HG03159 (cell line): Measurements from ENCODE around the gene SLC1A2.

Experiments
- ATAC-seq: cut with Tn5 transposase; IDR thresholded peaks from one replicate; pipeline ENCODE4 v1.9.1; 2021; ENCODE audit warnings: mild to moderate bottlenecking, moderate library complexity; ENCODE audit not compliant: unreplicated experiment

Gene SLC1A2

GRCh38 chr11:35248558-35249323 lies 170.6 kb downstream of the SLC1A2 start:
- no peak for ATAC-seq

- no peak for ATAC-seq
Measured at GRCh38 chr11:35247863-35248262, 171.5 kb downstream of the SLC1A2 start.

DNA sequence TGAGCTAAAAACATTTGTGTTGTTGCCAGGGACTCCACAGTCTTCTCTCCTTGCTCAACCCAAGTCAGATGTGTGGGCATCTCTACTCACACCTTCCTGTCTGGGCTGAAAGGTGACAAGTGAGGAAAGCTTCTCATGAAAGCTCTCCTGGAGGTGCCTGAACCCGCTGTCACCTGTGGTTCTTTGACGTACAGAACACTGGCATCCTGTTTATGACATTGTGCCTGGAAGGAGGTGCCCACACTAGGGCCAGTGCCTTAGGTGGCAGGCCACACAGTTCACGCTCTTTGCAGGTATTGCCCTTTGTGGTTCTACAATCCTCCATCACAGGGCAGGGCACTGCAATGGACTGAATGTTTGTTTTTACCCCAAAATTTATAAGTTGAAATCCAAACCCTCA lies 171.9 kb downstream of the SLC1A2 start:
- no peak for ATAC-seq

DNA sequence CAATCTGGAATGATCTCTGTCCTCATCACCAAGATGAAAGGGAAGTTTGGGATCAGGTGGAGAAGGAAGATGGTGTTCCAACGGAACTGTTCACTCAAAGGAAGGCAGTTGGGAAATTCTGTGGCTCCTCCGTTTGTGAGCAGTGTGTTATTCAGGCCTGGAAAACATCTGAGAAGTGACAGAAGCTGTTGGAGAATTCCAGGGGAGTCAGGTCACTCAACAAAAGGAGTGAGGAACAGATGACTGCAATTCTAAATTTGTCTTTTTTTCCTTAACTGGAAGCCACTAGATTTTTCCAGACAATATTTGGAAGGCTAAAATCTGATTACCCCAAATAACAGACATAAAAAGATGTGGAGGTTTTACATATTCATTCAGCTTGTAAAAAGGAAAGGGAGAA lies 172.6 kb downstream of the SLC1A2 start:
- no peak for ATAC-seq

DNA sequence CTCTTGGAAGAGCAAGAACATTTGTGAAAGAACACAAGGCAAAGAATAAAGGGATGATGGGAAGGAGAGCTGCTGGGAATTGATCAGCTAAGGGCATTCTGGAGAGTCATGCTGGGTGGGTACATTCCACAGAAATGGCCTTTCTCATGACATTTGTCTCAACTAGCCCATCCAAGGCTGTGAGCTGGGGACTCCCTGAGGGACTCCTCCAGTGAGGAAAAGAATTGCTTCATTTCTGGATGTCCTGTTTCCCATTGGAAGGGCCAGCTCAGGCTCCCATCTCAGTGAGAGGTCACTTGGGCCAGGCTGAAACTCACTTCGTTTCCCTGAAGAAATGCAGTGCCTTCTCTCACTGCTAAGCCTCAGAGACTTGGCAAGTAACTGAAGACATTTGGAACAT lies 173.6 kb downstream of the SLC1A2 start:
- ATAC-seq: no peak

DNA sequence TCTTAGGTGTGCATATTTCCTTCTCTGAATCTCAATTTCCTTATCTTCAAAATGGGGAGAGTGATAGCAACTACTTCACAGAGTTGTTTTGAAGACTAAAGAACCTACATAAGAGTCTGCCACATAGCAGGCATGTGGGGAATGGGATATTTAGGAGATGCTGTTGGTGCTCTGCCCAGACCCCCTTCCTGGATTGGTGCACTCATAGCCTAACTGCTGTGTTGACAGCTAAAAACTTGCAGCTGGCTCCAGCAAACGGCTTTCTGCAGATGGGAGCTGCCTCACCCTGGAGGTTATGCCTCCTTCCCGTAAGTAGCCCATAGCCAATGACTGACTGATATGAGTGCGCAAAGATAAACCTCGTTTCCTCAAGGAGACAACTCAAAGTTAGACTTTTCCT lies 174.3 kb downstream of the SLC1A2 start:
- ATAC-seq: no peak

GRCh38 chr11:35243774-35244173 lies 175.6 kb downstream of the SLC1A2 start:
- no peak for ATAC-seq

DNA sequence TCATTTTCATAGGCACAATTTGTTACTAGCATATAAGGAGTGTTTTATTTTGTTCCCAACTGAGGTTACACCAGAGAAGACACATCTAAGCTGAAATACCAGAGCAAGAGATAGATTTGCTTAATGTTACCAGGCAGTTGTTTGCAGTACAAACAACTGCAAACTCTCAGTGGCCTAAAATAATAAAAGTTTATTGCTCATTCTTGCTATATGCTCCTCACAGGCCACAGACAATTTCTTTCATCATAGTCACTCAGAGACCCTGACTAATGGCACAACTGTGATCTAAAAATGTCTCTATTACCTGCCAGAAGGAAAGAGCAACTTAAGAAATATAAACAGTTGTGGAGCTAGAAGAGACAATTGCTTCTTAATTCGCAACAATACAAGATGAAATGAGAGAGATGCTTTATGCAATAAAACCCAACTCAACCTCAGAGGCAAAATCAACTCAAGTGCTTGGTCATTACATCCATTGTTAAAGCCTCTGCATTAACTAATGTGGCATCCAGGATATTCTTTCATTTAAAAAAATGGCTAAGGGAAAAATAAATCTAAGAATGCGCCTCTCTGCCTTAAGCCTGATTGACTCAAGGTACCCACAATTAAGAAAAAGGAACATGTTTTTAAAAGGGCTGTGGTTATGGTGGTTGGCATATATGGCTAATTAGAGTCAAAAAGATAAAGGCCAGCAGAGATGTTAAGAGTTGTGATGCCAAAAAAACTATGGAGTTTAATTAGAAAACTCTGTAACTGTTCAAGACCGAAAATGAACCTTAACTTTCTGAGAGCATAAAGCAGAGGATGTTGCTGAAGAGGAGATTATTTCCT lies 176.7 kb downstream of the SLC1A2 start:
- ATAC-seq: no peak

- ATAC-seq: no peak
Measured at GRCh38 chr11:35241531-35241930, 177.8 kb downstream of the SLC1A2 start.

GRCh38 chr11:35241083-35241482 lies 178.3 kb downstream of the SLC1A2 start:
- no peak for ATAC-seq

DNA sequence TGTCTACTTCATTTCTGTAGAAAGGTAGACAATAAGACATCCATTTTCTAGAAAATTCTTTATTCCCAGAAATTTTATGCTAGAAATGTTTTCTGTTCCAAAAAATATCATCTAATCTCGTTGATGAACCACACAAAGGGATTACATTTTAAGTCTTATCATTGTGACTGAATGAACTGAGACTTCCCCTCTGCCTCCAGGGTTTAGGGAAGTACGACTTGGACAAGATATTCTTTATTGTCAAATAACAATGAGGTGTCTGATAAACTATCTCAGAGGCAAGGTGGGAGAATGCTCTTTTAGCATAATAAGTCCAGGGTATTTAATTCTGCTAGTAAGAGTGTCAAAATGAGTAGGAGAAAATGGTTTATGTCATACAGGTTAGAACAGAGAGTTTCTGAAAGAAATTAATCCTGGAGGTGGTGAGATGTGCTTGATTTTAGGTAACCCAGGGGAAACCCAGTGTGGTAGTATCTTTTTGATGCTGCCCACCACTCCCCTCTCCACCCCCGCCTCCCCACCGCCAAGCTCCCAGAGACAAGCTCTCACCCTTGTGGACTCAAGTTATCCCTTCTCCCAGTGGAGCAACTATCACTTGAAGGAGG lies 179.8 kb downstream of the SLC1A2 start:
- no peak for ATAC-seq

DNA sequence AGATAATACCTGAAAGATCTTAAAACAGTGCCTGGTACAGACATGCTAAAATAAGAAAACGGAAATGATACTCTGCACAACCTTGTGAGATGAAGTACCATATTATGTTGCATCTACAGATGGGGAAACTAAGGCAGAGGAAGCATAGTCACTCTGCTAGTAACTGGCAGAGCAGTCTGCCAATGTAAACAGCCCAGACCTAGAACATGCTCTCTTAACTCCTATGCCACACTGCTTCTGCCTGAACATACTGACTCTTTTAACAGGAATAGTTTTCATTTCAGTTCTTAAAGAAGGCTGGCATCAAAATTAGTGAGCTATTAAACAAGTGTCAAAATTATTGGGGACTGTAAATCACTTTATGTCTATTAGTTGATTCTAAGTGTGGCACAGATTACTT lies 180.5 kb downstream of the SLC1A2 start:
- ATAC-seq: no peak

GRCh38 chr11:35237860-35238715 lies 181.3 kb downstream of the SLC1A2 start:
- no peak for ATAC-seq

DNA sequence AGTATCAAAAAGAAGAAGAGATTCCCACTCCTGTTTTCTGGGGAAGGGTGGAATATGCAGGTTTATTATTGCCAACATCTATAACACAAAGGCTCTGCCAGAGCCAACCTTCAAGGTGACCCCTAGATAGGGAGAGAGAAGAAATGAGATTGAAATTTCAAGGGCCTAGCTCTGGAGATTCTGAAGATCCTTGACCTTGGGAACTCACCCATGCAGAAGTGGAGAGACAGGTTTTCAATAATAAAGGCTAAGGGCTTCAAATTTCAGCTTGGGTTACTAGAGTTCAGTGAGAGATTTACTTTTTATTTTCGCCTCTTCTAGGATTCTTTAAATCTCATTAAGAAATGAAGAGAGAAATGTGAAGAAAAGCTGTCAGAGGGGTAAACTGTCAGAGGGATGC lies 182.0 kb downstream of the SLC1A2 start:
- no peak for ATAC-seq

GRCh38 chr11:35236667-35237003 lies 182.7 kb downstream of the SLC1A2 start:
- ATAC-seq: no peak

DNA sequence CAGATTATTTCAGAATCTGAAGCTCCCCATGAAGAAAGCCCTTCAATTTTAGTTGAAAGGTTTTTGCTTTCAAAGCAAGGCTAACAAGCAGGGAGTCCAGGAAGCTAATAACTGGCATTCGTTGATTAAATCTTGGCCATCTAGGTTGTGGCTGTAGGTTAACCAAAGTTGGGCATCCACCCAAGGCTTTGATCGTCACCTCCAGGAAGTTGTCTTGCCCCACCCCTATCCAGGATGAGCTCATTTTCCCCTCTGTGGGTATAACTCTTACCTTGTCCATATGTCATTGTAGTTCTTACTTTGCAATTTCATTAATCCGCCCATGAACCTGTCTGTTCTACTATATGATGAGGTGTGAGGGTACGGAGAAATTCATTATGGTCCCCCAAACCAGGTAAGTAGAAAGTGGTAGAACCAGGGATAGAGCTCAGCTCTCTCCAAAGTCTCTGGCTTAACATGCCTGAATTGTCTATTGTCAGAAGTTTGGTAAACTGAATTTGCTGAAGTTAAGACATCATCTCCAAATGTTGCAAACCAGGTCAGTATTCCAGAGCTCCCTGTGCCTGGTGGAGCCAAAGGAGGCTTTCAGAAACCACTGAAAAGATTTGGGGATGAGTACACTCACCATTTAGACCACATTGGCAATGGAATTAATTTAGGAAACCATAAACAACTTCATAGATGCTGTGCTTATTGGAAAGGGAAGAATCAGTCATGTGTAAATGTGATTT lies 183.3 kb downstream of the SLC1A2 start:
- ATAC-seq: no peak

GRCh38 chr11:35235498-35235897 lies 183.9 kb downstream of the SLC1A2 start:
- ATAC-seq: no peak

DNA sequence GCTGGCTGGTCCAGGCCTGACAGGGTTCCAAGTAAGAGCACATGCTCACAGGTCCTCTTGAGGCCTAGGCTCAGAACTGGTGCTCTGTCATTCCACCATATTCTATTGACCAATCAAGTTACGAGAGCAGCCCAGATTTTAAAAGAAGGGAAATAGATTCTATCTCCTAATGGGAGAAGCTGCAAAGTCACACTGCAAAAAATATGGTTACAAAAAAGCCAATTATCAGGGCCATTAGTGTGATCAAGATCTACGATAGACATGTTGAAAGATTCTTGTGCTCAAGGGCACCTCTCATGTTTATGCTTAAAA lies 184.2 kb downstream of the SLC1A2 start:
- no peak for ATAC-seq

- ATAC-seq: no peak
Measured at GRCh38 chr11:35234460-35235156, 184.8 kb downstream of the SLC1A2 start.

DNA sequence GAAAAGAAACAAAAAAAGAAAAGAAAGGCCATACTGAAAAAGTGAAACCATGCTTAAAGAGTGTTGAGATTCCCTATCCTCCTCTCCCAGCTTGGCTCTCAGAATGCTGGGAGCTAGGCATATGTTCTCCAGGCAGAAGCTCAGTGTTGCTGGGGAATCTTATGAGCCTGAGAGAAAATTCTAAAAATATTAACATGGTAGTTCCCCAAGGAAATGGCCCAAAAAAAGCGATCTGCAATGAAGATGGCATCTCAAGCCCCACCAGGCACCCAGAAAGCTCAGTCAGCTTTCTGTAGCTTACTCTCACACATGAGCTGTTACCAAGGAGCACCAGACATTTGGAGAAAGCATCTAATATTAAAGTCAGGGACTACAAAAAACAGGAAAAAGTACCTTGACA lies 185.8 kb downstream of the SLC1A2 start:
- ATAC-seq: no peak
